Lower leg skin (tissue), 3 donors: Measurements from ENCODE around the gene ARHGAP9.

ENCODE experiments used
- CTCF ChIP-seq, 3 donors: fragments of 450-650 bp; IDR thresholded peaks; one replicate each; pipeline ENCODE4 v1.5.1; 2016; ENCODE audit warnings: antibody characterized with exemption in 3 of 3, mild to moderate bottlenecking in 3 of 3, moderate library complexity in 2 of 3
- POLR2A ChIP-seq, 2 donors: fragments of 450-650 bp; IDR thresholded peaks; one replicate each; pipeline ENCODE4 v1.6.1; 2016 to 2017; ENCODE audit warnings: antibody characterized with exemption in 2 of 2, mild to moderate bottlenecking in 1 of 2, moderate library complexity in 1 of 2

GRCh38 chr12:57525615-57526383 lies 46.1 kb upstream of the ARHGAP9 start:
- TF ChIP-seq CTCF (IDR thresholded peaks at IDR 0.05) (no peak), POLR2A (IDR thresholded peaks at IDR 0.05) (no peak)
